Measurements from ENCODE around the gene PCDHGB4.

- no peak for TF ChIP-seq GTF2F1 (IDR thresholded peaks at IDR 0.05; ENCODE audit: borderline replicate concordance, low read depth, low read length)
- TF ChIP-seq, protein P1, sequence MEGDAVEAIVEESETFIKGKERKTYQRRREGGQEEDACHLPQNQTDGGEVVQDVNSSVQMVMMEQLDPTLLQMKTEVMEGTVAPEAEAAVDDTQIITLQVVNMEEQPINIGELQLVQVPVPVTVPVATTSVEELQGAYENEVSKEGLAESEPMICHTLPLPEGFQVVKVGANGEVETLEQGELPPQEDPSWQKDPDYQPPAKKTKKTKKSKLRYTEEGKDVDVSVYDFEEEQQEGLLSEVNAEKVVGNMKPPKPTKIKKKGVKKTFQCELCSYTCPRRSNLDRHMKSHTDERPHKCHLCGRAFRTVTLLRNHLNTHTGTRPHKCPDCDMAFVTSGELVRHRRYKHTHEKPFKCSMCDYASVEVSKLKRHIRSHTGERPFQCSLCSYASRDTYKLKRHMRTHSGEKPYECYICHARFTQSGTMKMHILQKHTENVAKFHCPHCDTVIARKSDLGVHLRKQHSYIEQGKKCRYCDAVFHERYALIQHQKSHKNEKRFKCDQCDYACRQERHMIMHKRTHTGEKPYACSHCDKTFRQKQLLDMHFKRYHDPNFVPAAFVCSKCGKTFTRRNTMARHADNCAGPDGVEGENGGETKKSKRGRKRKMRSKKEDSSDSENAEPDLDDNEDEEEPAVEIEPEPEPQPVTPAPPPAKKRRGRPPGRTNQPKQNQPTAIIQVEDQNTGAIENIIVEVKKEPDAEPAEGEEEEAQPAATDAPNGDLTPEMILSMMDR (IDR thresholded peaks at IDR 0.05; ENCODE audit: control extremely low read depth in 1 of 3, insufficient read depth in 1 of 3, low read depth in 1 of 3, low read length in 3 of 3), result peak; percentile 35 to 84 (median 74)
- no peak for TF ChIP-seq CREB1 (IDR thresholded peaks at IDR 0.05)
- TF ChIP-seq CBX8 (IDR thresholded peaks at IDR 0.05; ENCODE audit: borderline replicate concordance, low read depth, low read length), result no peak
- TF ChIP-seq TAF1 (IDR thresholded peaks at IDR 0.05; ENCODE audit: low read depth, low read length), result 0 out of 2 replicates have a peak, but pooled peaks have one; percentile 24
- TF ChIP-seq NRF1 (IDR thresholded peaks at IDR 0.05; ENCODE audit: low read depth, low read length), result no peak
- peak; percentile 29; the same call in 1 of the 2 replicates for TF ChIP-seq TBP (IDR thresholded peaks at IDR 0.05; ENCODE audit: low read depth, low read length)
- TF ChIP-seq BACH1 (IDR thresholded peaks at IDR 0.05; ENCODE audit: low read length), result no peak
- no peak for TF ChIP-seq POLR2AphosphoS5 (IDR thresholded peaks at IDR 0.05; ENCODE audit: low read depth, low read length)
- no peak for TF ChIP-seq NANOG (IDR thresholded peaks at IDR 0.05; ENCODE audit: insufficient read depth, low read depth, low read length, poor library complexity, severe bottlenecking)
These were observed 25.5 kb downstream of the PCDHGB4 start, which contains the start of gene PCDHGA10 for GRCh38 chr5:141412854-141413539.

Measured in H1 (cell line).